Adrenal gland (tissue), 12 donors: ENCODE results near the gene PRKAR2A. TPM values are rescaled to one million over a fixed set of nuclear protein-coding genes. Genes with fewer than 3 reads are reported as not detected.
A peak's percentile ranks its signal among the peaks of the same experiment; 100 is the strongest.

Experiments used
- DNase-seq, 7 donors: peaks; one replicate each; pipeline ENCODE4 v3.0.0-alpha.2; 2019 to 2020
- H3K27ac ChIP-seq, 5 donors: fragments of 200-600 bp; sonication (generic) in 4 of 5; 1 replicate in 3 of 5; 2 replicates in 2 of 5; pipeline versions ENCODE4 v1.5.1 to v1.8.0; 2016 to 2020; ENCODE audit warnings: mild to moderate bottlenecking in 1 of 5
- H3K27me3 ChIP-seq: fragments of 200-600 bp; 2 replicates; pipeline ENCODE4 v1.8.0; 2021
- H3K36me3 ChIP-seq, 2 donors: fragments of 200-600 bp; replicated peaks in 1 of 2; 1 replicate in 1 of 2; 2 replicates in 1 of 2; pipeline versions ENCODE4 v1.5.1 to v1.8.0; 2018 to 2022
- H3K4me1 ChIP-seq, 2 donors: fragments of 200-600 bp; replicated peaks in 1 of 2; 1 replicate in 1 of 2; 2 replicates in 1 of 2; pipeline versions ENCODE4 v1.5.1 to v1.8.0; 2018 to 2021
- H3K4me3 ChIP-seq, 4 donors: fragments of 200-600 bp; sonication (generic) in 3 of 4; one replicate each; pipeline ENCODE4 v1.5.1; 2016 to 2018
- H3K9me3 ChIP-seq, 3 donors: fragments of 200-600 bp; sonication (generic) in 1 of 3; replicated peaks in 1 of 3; 1 replicate in 2 of 3; 2 replicates in 1 of 3; pipeline versions ENCODE4 v1.5.1 to v1.8.0; 2016 to 2021
- CTCF ChIP-seq, 6 experiments: fragments of 450-650 bp in 4 of 6; fragments of 200-600 bp in 2 of 6; sonication (generic) in 1 of 6; IDR thresholded peaks; 1 replicate in 5 of 6; 2 replicates in 1 of 6; pipeline versions ENCODE4 v1.5.1 to v1.8.0; 2016 to 2021; ENCODE audit warnings: antibody characterized with exemption in 6 of 6, mild to moderate bottlenecking in 2 of 6, moderate library complexity in 1 of 6
- POLR2A ChIP-seq, 2 donors: fragments of 450-650 bp; IDR thresholded peaks; one replicate each; pipeline ENCODE4 v1.6.1; 2017; ENCODE audit warnings: antibody characterized with exemption in 2 of 2, mild to moderate bottlenecking in 2 of 2, moderate library complexity in 1 of 2
- WGBS, 4 donors: extraction: QIAGEN DNeasy Blood & Tissue Kit in 2 of 4; methylation state at CpG; one replicate each; pipeline versions ENCODE4 v1.1.5 to v1.1.7; 2013 to 2017; 5-methylcytosine and 5-hydroxymethylcytosine counted together
- intact Hi-C, 2 donors: fragments of 100-400 bp; cut with DNase I; formaldehyde crosslinking; loops; one replicate each; pipeline versions ENCODE4 v1.14.1 to v1.15.0; 2022 to 2023
- polyA plus RNA-seq, 3 donors: library from polyadenylated mRNA; stranded (reverse); fragments of 200-250 nt in 2 of 3; fragments of 350-450 nt in 1 of 3; fragmentation: Illumina TruSeq in 1 of 3; extraction: RNeasy Lipid Tissue Mini Kit (QIAGEN cat#74804) in 1 of 3; gene quantifications; one replicate each; pipeline ENCODE4 v1.2.3, GENCODE V29; 2013 to 2014
- total RNA-seq, 9 donors: library from RNA; depleted of rRNA in 4 of 9; stranded (reverse); fragments of >200 nt in 4 of 9; fragments of 120-200 nt in 1 of 9; fragmentation: NEBNext Ultra II Directional in 1 of 9; extraction: Animal tissue kit (Norgen Biotek cat#: 25700) in 1 of 9; gene quantifications; one replicate each; pipeline versions ENCODE4 v1.1.0 to v1.2.4, GENCODE V29; 2013 to 2023
- donor health status: healthy with polysubstance abuse.
- donor health status: Bipolar disorder and iron deficiency.
- donor health status: DM: yes; HTN: yes; CAD: no.
- donor health status: DM: no; HTN: no; CAD: no.
- donor health status: DM: no; HTN: no; CAD: no.
- donor health status: DM: yes; HTN: yes; CAD: no.

PRKAR2A gene
- total and polyA plus RNA-seq, 12 donors: 8.4 to 177 (median 48.7) TPM

GRCh38 chr3:48852151-48852550 lies 4.5 kb upstream of the PRKAR2A start:
- no peak overlapping the region for H3K4me3 ChIP-seq
- H3K9me3 ChIP-seq: no peaks in the 10 kb centered on the region
- H3K36me3 ChIP-seq: peaks cover 0 to under 1% of the 10 kb centered on the region in 2 donors
- WGBS, 4 donors: 88 to 95% (median 90%) methylated on average over 4 to 5 of the region's 5 CpGs
- peak in 1 of 7 donors; percentile 8 for DNase-seq
- H3K27me3 ChIP-seq: no peaks in the 10 kb centered on the region
- peaks cover 0 to 9% of the 10 kb centered on the region in 2 donors for H3K4me1 ChIP-seq
- TF ChIP-seq CTCF (IDR thresholded peaks at IDR 0.05) (no peak), POLR2A (IDR thresholded peaks at IDR 0.05) (no peak)
- no peak overlapping the region for H3K27ac ChIP-seq
- intact Hi-C loops: no loop called here

DNA sequence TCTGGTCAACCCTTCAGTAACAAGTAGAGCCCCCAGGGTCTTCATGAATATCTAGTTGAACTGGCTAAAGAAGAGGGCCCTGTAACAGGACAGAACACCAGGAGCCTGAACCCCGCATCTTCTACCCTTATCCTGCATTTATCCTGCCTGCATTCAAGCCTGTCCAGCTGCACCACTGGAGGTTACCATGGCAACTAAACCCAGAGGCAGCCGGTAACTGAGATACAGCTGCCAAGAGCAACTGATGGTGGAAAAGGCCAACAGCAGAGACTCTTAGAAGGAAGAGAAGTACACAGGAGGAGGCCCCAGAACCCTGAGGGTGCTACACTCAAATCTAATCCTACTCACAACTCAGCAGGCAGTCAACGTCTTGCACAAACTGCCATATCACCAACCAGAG lies 3.7 kb upstream of the PRKAR2A start:
- H3K4me3 ChIP-seq: no peak overlapping the region
- H3K27ac ChIP-seq: no peak overlapping the region
- DNase-seq: peak in 2 of 7 donors; percentile 15 to 83
- TF ChIP-seq POLR2A (IDR thresholded peaks at IDR 0.05) (no peak), CTCF (IDR thresholded peaks at IDR 0.05) (no peak)
- H3K4me1 ChIP-seq: peaks cover 2 to 12% of the 10 kb centered on the region in 2 donors
- H3K36me3 ChIP-seq: no peaks in the 10 kb centered on the region
- no peaks in the 10 kb centered on the region for H3K9me3 ChIP-seq
- no peaks in the 10 kb centered on the region for H3K27me3 ChIP-seq
- intact Hi-C loops: no loop called here
- 60 to 67% (median 64%) methylated on average over 3 of the region's 3 CpGs for WGBS, 4 donors

DNA sequence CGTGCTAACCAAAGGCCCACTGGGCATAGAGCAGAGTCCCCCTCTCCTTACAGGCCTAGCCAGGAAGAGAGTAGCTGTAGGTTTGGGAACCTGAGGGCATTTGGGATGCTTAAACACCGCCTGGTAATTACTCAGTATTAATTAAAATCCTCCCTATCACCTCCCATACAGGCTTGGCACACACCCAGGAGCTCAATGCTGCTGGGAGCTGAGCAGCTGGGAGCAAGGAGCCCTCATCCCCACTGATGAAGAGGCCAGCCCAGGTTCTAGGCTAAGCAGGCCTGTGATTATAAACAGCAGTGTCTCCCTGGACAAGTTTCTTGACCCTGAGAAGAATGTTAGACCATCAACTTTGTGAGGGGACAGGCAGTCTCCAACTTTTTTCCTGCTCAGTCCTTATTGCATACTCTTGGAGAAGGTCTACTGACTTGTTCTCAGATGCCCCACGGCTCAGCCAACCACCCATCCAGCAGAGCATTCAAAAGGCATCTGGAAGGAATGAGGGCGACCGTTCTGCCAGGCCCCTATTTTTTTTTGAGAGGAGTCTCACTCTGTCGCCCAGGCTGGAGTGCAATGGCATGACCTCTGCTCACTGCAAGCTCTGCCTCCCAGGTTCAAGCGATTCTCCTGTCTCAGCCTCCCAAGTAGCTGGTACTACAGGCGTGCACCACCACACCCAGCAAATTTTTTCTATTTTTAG lies 1.3 kb upstream of the PRKAR2A start:
- no peaks in the 10 kb centered on the region for H3K9me3 ChIP-seq

GRCh38 chr3:48847053-48847503 lies 596 bp downstream of the PRKAR2A start:
- no peak for TF ChIP-seq CTCF (IDR thresholded peaks at IDR 0.05)
- no peak for TF ChIP-seq POLR2A (IDR thresholded peaks at IDR 0.05)
- WGBS, 4 donors: 0% methylated on average over 9 to 42 of the region's 42 CpGs
- Histone ChIP-seq H3K27me3 (no peaks in the 10 kb centered on the region), H3K4me1 (peaks cover 14 to 28% of the 10 kb centered on the region in 2 donors), H3K4me3 (peak overlapping the region; percentile 28 to 77 (median 57)), H3K27ac (peak overlapping the region; percentile 87 to 99 (median 95)), H3K36me3 (no peaks in the 10 kb centered on the region), H3K9me3 (no peaks in the 10 kb centered on the region)
- DNase-seq: peak; percentile 86 to 95 (median 92)
- intact Hi-C loops: no loop called here

More for the DNA sequence above, 1.3 kb upstream of the PRKAR2A start:
- H3K27me3 ChIP-seq: no peaks in the 10 kb centered on the region
- intact Hi-C loops: no loop called here
- H3K4me1 ChIP-seq: peaks cover 14 to 28% of the 10 kb centered on the region in 2 donors
- TF ChIP-seq POLR2A (IDR thresholded peaks at IDR 0.05): no peak
- TF ChIP-seq CTCF (IDR thresholded peaks at IDR 0.05): no peak
- no peaks in the 10 kb centered on the region for H3K36me3 ChIP-seq
- H3K4me3 ChIP-seq: no peak overlapping the region
- peak overlapping the region in 3 of 5 donors; percentile 93 to 99 (median 97) for H3K27ac ChIP-seq
- DNase-seq: peak in 1 of 7 donors; percentile 11
- WGBS, 4 donors: 93 to 99% (median 95%) methylated on average over 8 of the region's 8 CpGs
